Measurements from ENCODE around the gene BEST1.
A peak's percentile ranks its signal among the peaks of the same experiment; 100 is the strongest.
"Not testable (repeated sequence)": the region's sequence is repeated elsewhere in the genome, so short reads cannot be mapped to it uniquely, and the experiment has no call there.

The BEST1 gene

GRCh38 chr11:61978703-61979661 is 28.8 kb downstream of the BEST1 start:
- peak; percentile 28 for DNase-seq (ENCODE audit: low read depth)

DNA sequence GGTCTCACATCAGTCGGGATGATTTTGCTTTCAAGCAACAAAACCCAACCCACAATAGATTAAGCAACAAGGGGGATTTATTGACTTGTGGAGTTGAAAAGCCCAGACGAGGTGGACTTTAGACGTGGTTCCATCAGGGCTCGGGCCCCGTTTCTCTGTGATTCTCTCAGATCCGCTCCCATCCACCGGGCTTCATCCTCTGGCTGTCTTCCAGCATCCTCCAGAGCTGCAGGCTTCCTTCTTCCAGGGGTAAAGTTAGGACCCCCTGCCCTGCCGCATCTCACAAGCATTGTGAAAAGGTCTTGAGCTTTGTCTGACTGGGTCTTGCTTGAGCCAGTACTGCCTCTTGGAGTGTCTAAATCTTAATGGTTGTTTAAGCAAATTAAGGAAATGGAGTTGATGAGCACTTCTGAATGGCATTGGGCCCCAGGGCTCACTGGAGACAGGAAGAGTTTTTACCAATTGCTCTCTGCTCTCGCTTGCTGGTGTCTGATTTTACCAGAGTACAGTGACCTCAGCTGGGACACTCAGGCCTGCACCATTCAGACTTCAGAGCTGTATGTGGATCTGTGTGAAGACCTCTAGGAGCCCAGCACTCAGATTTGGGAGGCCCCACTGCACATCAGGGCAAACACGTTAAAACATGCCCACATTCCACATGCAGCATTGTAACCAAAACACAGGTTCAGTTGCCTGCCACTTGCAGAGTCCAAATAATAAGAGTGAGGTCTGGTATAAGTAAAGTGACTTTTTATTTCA is 30.8 kb downstream of the BEST1 start:
- DNase-seq (ENCODE audit: low read depth): no peak

- no peak for DNase-seq (ENCODE audit: low read depth)
Measured at GRCh38 chr11:61983419-61983818, 33.3 kb downstream of the BEST1 start.

DNA sequence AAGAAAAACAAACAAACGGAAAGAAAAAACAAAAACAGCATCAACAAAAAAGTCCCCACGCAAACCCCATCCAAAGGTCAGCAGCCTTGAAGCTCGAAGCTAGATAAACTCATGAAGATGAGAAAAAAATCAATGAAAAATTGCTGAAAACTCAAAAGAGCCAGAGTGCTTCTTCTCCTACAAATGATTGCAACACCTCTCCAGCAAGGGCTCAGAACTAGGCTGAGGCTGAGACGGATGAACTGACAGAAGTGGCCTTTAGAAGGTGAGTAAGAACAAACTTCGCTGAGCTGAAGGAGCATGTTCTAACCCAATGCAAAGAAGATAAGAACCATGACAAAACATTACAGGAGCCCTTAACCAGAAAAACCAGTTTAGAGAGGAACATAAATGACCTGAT is 35.7 kb downstream of the BEST1 start:
- DNase-seq (ENCODE audit: low read depth): no peak

GRCh38 chr11:61994981-61995380 is 44.8 kb downstream of the BEST1 start:
- DNase-seq (ENCODE audit: low read depth): no peak

DNA sequence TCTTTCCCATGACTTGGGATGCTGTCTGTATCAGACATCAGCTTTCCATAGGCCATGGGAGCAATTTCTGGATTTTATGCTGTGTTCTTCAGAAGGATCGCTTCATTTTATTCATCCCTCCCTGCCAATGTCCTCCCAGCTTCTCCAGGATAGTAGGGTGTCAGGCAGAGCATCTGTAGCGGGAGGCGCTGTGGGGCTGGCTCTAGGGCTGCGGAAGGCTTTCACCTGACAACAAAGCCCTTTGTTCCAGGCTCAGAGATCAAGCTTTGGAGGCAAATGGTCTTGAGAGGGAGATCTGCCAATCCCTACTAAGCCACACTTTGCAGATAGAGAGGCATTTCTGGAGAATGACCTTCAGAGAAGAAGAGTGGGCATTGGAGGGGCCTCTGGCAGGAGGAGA is 46.8 kb downstream of the BEST1 start:
- DNase-seq (ENCODE audit: low read depth): no peak

DNA sequence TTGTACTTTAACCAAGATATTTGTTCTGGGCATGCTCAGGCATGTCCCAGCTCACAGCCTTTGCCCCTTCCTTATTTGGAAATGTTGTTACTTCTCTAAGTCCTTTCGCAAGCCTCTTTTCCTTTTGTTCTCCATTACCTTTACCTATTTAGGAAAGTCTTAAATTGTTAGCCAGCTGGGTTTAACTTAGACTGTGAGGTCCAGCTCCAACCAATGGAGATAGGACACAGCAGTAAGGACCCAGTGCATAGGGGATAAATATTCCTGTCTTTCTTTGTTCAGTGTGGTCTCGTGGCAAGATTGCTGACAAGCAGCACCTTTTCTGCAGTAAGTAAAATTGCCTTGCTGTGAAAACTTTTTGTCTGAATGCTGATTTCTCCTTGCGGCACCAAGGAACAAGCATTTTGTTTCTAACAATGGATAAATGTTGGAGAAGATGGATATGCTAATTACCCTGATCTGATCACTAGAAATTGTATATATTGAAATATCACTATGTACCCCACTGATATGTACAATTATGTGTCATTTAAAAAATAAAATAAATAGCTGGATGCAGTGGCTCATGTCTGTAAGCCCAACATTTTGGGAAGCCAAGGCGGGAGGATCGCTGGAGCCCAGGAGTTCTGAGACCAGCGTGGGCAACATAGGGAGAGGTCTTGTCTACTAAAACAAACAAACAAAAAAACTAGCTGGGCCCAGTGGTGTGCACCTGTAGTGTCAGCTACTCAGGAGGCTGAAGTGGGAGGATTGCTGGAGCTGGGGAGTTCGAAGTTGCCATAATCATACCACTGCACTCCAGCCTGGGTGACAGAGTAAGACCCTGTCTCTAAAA is 49.2 kb downstream of the BEST1 start:
- no peak for DNase-seq (ENCODE audit: low read depth)

- DNase-seq (ENCODE audit: low read depth): no peak
Measured at GRCh38 chr11:62000539-62001446, 50.6 kb downstream of the BEST1 start.

DNA sequence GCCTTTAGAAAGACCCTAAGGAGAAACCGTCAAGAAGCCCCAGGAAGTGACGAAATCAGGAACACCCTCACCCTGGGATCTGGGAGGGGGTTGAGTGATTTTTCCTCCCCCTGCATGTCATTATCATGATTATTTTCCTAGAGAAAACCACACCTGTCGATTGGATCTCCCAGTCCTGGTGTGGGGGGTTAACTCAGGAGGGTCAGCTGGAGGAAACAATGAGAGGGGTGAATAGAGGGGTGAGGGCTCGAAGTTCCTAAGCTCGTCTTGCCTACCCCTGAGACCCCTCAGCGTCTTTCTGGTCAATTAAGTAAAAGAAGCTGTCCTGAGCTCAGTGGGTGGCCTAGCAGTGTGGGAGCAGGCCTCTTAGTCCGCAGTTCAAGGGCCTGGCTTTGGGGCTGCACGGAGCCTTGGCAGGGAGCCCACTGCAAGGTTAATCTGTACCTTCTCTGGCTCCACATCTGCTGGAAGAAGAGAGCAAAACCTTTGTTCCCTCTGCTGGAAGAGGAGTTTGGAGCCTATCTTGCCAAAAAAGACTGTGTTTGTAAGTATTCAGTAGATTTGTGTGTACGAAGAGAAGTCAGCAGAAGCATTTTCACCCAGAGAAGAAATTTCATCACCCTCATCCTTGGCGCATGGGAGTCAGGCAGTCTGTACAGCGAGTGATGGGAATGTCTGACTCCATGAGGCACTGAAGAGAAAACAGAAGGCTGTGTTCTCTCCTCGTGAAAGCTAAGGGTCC is 51.5 kb downstream of the BEST1 start:
- DNase-seq (ENCODE audit: low read depth): no peak

- DNase-seq (ENCODE audit: low read depth): not testable (repeated sequence)
Measured at GRCh38 chr11:62002283-62002682, 52.1 kb downstream of the BEST1 start.

GRCh38 chr11:62004473-62004872 is 54.3 kb downstream of the BEST1 start:
- DNase-seq (ENCODE audit: low read depth): peak; percentile 58

- no peak for DNase-seq (ENCODE audit: low read depth)
Measured at GRCh38 chr11:62008193-62008592, 58.0 kb downstream of the BEST1 start.

GRCh38 chr11:62010935-62011528 is 60.9 kb downstream of the BEST1 start:
- no peak for DNase-seq (ENCODE audit: low read depth)

DNA sequence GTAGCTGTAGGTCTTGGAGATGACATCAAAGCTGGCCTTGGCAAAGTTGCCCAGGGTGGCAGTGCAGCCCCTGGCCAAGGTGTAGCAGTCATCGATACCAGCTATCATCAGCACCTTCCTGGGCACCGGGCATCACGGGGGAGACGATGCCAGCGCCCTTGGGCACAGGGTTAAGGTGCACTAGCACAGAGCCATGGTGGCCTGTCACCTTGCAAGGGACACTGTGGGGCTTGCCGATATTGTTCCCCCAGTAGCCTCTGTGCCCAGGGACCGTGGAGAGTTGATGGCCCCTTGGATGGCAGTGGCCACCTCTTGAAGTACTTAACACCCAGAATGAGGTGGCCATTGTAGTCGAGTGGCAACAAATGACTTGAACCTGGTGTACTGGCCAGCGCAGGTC is 61.7 kb downstream of the BEST1 start:
- DNase-seq (ENCODE audit: low read depth): no peak

GRCh38 chr11:62012451-62012831 is 62.3 kb downstream of the BEST1 start:
- DNase-seq (ENCODE audit: low read depth): peak; percentile 39

GRCh38 chr11:62012832-62013461 is 62.8 kb downstream of the BEST1 start:
- peak; percentile 26 for DNase-seq (ENCODE audit: low read depth)
